Ascending aorta (tissue), 2 donors: Measurements from ENCODE around the gene GPATCH2. TPM values are rescaled to one million over a fixed set of nuclear protein-coding genes. Genes with fewer than 3 reads are reported as not detected.

Experiments
- DNase-seq, 2 donors: peaks; one replicate each; pipeline ENCODE4 v3.0.0-alpha.2; 2019; ENCODE audit warnings: low spot score in 2 of 2
- H3K27ac ChIP-seq, 2 donors: fragments of 200-600 bp; sonication (generic); one replicate each; pipeline ENCODE4 v1.5.1; 2016 to 2017; ENCODE audit warnings: mild to moderate bottlenecking in 1 of 2
- H3K27me3 ChIP-seq: fragments of 200-600 bp; sonication (generic); one replicate; pipeline ENCODE4 v1.5.1; 2017
- H3K36me3 ChIP-seq, 2 donors: fragments of 200-600 bp; sonication (generic); one replicate each; pipeline ENCODE4 v1.5.1; 2016
- H3K4me1 ChIP-seq, 2 donors: fragments of 200-600 bp; sonication (generic); one replicate each; pipeline ENCODE4 v1.5.1; 2016 to 2017; ENCODE audit warnings: mild to moderate bottlenecking in 1 of 2
- H3K4me3 ChIP-seq, 2 donors: fragments of 200-600 bp; sonication (generic); one replicate each; pipeline ENCODE4 v1.5.1; 2016 to 2017; ENCODE audit warnings: mild to moderate bottlenecking in 1 of 2
- H3K9me3 ChIP-seq, 2 donors: fragments of 200-600 bp; sonication (generic); one replicate each; pipeline ENCODE4 v1.5.1; 2016
- CTCF ChIP-seq, 3 experiments: fragments of 200-600 bp in 2 of 3; fragments of 450-650 bp in 1 of 3; sonication (generic) in 2 of 3; IDR thresholded peaks; one replicate each; pipeline ENCODE4 v1.5.1; 2016 to 2019; ENCODE audit warnings: antibody characterized with exemption in 3 of 3, mild to moderate bottlenecking in 1 of 3, moderate library complexity in 1 of 3
- intact Hi-C: fragments of 100-400 bp; cut with DNase I; formaldehyde crosslinking; loops from one replicate; pipeline ENCODE4 v1.15.1; 2023
- total RNA-seq: library from RNA; depleted of rRNA; stranded (reverse); fragments of >200 nt; gene quantifications from one replicate; pipeline ENCODE4 v1.1.0, GENCODE V29; 2016

The GPATCH2 gene
- total RNA-seq, 1 donor from 2014 or later, result 3.8 TPM

- no peak for DNase-seq
- no peak overlapping the region for H3K27ac ChIP-seq
- TF ChIP-seq CTCF (IDR thresholded peaks at IDR 0.05), result no peak
- no peaks in the 10 kb centered on the region for H3K36me3 ChIP-seq
- H3K4me1 ChIP-seq, result no peaks in the 10 kb centered on the region
- intact Hi-C loops, result no loop called here
- H3K4me3 ChIP-seq, result no peak overlapping the region
- H3K27me3 ChIP-seq, result no peaks in the 10 kb centered on the region
- H3K9me3 ChIP-seq, result no peaks in the 10 kb centered on the region
Observed at GRCh38 chr1:217498209-217498608, 132.7 kb downstream of the GPATCH2 start.

GRCh38 chr1:217495249-217495648 is 135.6 kb downstream of the GPATCH2 start:
- no peak overlapping the region for H3K4me3 ChIP-seq
- intact Hi-C loops, result no loop called here
- TF ChIP-seq CTCF (IDR thresholded peaks at IDR 0.05), result no peak
- H3K4me1 ChIP-seq, result no peaks in the 10 kb centered on the region
- no peaks in the 10 kb centered on the region for H3K9me3 ChIP-seq
- H3K27ac ChIP-seq, result no peak overlapping the region
- no peaks in the 10 kb centered on the region for H3K27me3 ChIP-seq
- no peak for DNase-seq
- H3K36me3 ChIP-seq, result no peaks in the 10 kb centered on the region

GRCh38 chr1:217494767-217495166 is 136.1 kb downstream of the GPATCH2 start:
- DNase-seq, result no peak
- Histone ChIP-seq H3K4me3 (no peak overlapping the region), H3K36me3 (no peaks in the 10 kb centered on the region), H3K27ac (no peak overlapping the region), H3K4me1 (no peaks in the 10 kb centered on the region), H3K9me3 (no peaks in the 10 kb centered on the region), H3K27me3 (no peaks in the 10 kb centered on the region)
- no peak for TF ChIP-seq CTCF (IDR thresholded peaks at IDR 0.05)
- intact Hi-C loops, result no loop called here

- Histone ChIP-seq H3K4me1 (no peaks in the 10 kb centered on the region), H3K27me3 (no peaks in the 10 kb centered on the region), H3K4me3 (no peak overlapping the region), H3K9me3 (no peaks in the 10 kb centered on the region), H3K27ac (no peak overlapping the region), H3K36me3 (no peaks in the 10 kb centered on the region)
- no peak for TF ChIP-seq CTCF (IDR thresholded peaks at IDR 0.05)
- intact Hi-C loops, result no loop called here
- no peak for DNase-seq
Observed at GRCh38 chr1:217493290-217493689, 137.6 kb downstream of the GPATCH2 start.

GRCh38 chr1:217484871-217485270 is 146.0 kb downstream of the GPATCH2 start:
- DNase-seq, result no peak
- no peaks in the 10 kb centered on the region for H3K27me3 ChIP-seq
- peaks cover 0 to 10% of the 10 kb centered on the region in 2 donors for H3K9me3 ChIP-seq
- H3K27ac ChIP-seq, result no peak overlapping the region
- peaks cover 0 to 6% of the 10 kb centered on the region in 2 donors for H3K36me3 ChIP-seq
- H3K4me3 ChIP-seq, result no peak overlapping the region
- intact Hi-C loops, result no loop called here
- H3K4me1 ChIP-seq, result no peaks in the 10 kb centered on the region
- no peak for TF ChIP-seq CTCF (IDR thresholded peaks at IDR 0.05)
